GM19099 (cell line): ENCODE data around the gene CMC4.

Experiments used
- POLR2A ChIP-seq: IDR thresholded peaks from 3 replicates; pipeline ENCODE4 v1.6.1; 2011; ENCODE audit warnings: low read depth; ENCODE audit not compliant: insufficient read length; ENCODE audit errors: extremely low read depth

The CMC4 gene

GRCh38 chrX:155070975-155071693 is at the start of gene CMC4, which contains the start of the genes BRCC3 and MTCP1:
CMC4 (minus strand) TSS chrX:155071136; CDS start chrX:155064023, 7,113 bp downstream.
BRCC3 (plus strand) TSS chrX:155071508; CDS start chrX:155071528, 20 bp downstream.
MTCP1 (minus strand) TSS chrX:155071136; CDS start chrX:155066010, 5,126 bp downstream.
- TF ChIP-seq POLR2A, result peak; percentile 83

DNA sequence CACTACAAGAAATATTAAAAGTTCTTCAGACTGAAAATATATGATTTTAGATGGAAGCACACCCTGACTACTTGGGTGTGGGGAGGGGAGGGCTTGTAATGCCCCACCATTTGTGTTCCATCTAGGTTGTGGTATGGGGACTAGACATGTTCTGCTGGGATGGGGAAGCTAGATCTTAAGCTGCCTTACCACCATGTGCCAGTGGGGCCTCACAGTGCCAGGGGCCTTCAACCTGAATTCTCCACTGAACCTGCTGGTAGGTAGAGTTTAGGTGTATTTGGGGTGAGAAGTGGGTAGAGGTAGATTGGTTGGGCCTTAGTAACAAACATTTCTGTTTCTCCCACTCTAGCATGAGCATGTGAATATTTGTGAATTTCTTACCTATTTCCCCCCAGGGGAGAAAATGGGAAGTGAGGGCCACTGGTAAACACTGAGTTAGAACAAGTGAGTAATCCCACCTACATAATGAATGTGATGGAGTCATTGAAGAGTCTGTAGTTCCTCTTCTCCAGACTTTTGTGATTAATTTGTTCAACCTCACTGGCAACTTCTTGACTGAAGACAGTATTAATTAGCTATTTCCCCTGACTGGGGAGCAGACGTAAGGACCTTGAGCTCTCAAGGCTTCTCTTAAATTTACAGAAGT is 44.4 kb upstream of the CMC4 start:
- no peak for TF ChIP-seq POLR2A

DNA sequence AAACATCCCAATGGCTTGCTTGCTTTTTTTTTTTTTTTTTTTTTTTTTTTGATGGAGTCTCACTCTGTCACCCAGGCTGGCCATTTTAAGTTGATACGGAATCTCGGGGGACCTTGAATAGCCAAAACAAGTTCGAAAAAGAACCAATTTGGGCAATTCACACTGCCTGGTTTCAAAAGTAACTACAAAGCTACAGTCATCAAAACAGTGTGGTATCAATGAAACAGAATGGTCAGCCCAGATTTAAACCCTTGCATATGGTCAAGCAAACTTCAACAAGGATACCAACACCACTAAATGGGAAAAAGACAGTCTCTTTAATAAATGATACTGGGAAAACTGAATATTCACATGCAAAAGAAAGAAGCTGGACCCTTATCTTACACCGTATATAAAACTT is 42.2 kb upstream of the CMC4 start:
- no peak for TF ChIP-seq POLR2A

DNA sequence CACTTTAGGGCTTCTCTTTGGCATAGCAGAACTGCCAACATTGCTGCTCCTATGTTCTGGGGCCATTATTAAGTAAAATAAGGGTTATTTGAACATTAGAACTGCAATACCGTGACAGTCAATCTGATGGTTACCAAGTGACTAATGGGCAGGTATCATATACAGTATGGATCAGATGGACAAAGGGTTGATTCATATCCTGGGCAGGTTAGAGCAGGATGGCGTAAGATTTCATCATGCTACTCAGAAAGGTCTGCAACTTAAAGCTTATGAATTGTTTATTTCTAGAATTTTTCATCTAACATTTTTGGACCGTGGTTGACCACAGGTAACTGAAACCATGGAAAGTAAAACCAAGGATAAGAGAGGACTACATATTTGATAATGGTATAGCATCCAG is 41.2 kb upstream of the CMC4 start:
- TF ChIP-seq POLR2A, result no peak

DNA sequence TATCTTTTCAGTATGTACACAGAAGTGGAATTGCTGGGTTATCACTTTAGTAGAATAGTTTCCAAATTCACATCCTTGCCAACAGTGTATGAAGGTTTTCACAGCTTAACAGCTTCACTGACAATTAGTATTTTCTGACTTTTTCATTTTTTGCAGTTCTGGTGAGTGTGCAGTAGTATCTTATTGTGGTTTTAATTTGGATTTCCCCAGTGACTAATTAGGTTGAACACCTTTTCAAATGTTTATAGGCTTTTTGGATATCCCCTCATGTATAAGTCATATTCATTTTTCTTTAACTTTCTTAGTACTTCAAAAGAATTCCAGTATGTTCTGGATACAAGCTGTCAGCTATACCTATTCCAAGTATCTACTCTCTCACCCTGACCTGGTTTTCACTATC is 37.5 kb upstream of the CMC4 start:
- no peak for TF ChIP-seq POLR2A

DNA sequence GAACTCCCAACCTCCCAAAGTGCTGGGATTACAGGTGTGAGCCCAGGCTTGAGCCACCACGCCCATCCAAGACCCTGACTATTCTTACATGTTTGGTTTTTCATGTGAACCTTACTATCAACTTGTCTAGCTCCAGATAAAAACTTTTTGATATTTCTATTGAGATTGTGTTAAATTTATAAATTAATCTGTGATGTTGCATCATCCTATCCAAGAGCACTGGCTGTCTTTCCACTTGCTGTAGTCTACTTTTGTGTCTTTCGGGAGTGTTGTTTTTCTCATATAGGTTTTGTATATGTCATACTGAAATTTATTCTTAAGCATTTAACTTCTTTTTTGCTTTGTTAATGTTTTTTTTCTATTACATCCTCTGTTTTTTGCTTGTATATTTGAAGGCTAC is 35.0 kb upstream of the CMC4 start:
- TF ChIP-seq POLR2A, result no peak

GRCh38 chrX:155094468-155095061 is 23.6 kb upstream of the CMC4 start:
- TF ChIP-seq POLR2A, result no peak

GRCh38 chrX:155086961-155087735 is 16.2 kb upstream of the CMC4 start:
- TF ChIP-seq POLR2A, result no peak

- TF ChIP-seq POLR2A, result no peak
Measured at GRCh38 chrX:155086202-155086840, 15.4 kb upstream of the CMC4 start.

- TF ChIP-seq POLR2A, result no peak
Measured at GRCh38 chrX:155071694-155072280, 851 bp upstream of the CMC4 start.

DNA sequence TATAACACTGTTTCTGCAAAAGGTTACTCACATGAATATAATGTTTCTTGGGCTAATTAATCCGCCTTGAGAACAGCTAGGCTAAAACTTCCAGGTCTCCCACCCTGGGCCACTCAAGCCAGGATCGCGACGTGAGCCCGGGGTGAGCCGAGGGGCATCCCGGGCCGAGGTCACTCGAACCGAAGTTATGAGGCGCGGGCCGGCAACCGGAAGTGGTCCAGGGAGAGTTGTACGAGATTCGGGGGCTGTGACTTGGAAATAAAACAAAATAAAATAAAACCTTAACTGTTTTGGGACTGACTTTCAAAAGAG is 317 bp downstream of the CMC4 start:
- no peak for TF ChIP-seq POLR2A

DNA sequence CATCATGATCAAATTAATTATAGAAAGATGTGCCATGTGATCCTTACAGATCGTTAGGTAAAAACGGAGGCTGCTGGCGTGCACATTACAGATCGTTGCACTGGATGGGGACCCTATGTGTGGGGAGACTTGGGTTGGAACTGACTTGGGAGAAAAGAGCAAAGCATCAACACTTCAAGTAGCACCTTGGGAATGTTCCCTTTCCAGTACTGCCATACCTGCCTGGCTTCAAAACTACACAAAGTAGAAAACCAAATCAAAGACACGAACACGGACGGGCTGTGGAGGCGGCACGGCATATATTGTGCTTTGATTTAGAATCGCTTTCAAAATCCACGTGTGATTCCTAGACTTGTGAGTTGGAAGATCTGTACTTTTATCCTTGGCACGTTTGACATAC is 898 bp downstream of the CMC4 start:
- TF ChIP-seq POLR2A, result no peak

DNA sequence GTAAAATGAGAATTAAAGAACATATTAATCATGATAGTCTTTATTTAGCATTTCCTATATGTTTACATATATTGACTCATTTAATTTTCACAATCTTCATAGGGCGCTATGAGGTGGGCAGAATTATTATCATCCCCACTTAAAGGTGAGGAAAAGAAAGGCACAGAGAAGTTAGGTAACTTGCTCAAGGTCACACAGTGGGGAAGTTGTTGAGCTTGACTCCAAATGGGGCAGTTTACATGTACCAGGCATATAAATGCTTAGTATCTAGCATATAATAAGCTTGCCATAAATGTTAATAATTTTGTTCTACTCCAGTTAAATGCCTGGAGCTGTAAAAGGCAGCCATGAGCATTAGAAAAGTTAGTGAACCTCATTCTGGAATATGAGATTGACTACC is 1.5 kb downstream of the CMC4 start:
- TF ChIP-seq POLR2A, result no peak

- no peak for TF ChIP-seq POLR2A
Measured at GRCh38 chrX:155068165-155068564, 2.8 kb downstream of the CMC4 start.
